NCI-H460 (cell line): ENCODE results near the gene EFCAB11. TPM values are rescaled to one million over a fixed set of nuclear protein-coding genes. Genes with fewer than 3 reads are reported as not detected.

Experiments used
- total RNA-seq: library from RNA; depleted of rRNA; stranded (reverse); fragments of >200 nt; shearing (Covaris generic); gene quantifications from 2 replicates; pipeline ENCODE4 v1.2.3, GENCODE V29; 2014; rRNA removed

EFCAB11 gene
- total RNA-seq, 1 experiment from 2014 or later, result 18.1 TPM

Other genes starting within 250 kb of the EFCAB11 start
- 33.7 and 36.0 TPM in 2 replicates for gene TDP1, start 1.2 kb upstream of the EFCAB11 start, total RNA-seq
- not detected in 2 replicates for gene KCNK13, start 107.3 kb upstream of the EFCAB11 start, total RNA-seq